Prostate gland (tissue), 2 donors: ENCODE data around the gene LRRC4C. TPM values are rescaled to one million over a fixed set of nuclear protein-coding genes. Genes with fewer than 3 reads are reported as not detected.

Experiments
- DNase-seq: peaks from one replicate; pipeline ENCODE4 v3.0.0-alpha.2; 2019; ENCODE audit warnings: low spot score
- H3K27ac ChIP-seq, 2 donors: fragments of 200-600 bp; sonication (generic); 2 replicates each; pipeline ENCODE4 v1.5.1; 2017 to 2019
- H3K27me3 ChIP-seq: fragments of 200-600 bp; sonication (generic); replicated peaks from 2 replicates; pipeline ENCODE4 v1.5.1; 2019; ENCODE audit not compliant: insufficient read depth
- H3K36me3 ChIP-seq, 2 donors: fragments of 200-600 bp; sonication (generic); 1 replicate in 1 of 2; 2 replicates in 1 of 2; pipeline versions ENCODE4 v1.5.1 to v1.8.1; 2017 to 2019
- H3K4me1 ChIP-seq: fragments of 200-600 bp; sonication (generic); replicated peaks from 2 replicates; pipeline ENCODE4 v1.5.1; 2019
- H3K4me3 ChIP-seq, 2 donors: fragments of 200-600 bp; sonication (generic); 2 replicates each; pipeline ENCODE4 v1.5.1; 2017 to 2019
- H3K9me3 ChIP-seq: fragments of 200-600 bp; sonication (generic); 2 replicates; pipeline ENCODE4 v1.5.1; 2017
- POLR2A ChIP-seq: fragments of 450-650 bp; IDR thresholded peaks from one replicate; pipeline ENCODE4 v1.6.1; 2016; ENCODE audit warnings: antibody characterized with exemption, mild to moderate bottlenecking
- POLR2AphosphoS5 ChIP-seq: sonication (generic); formaldehyde crosslinking; IDR thresholded peaks from one replicate; pipeline ENCODE4 v1.6.1; 2017; ENCODE audit warnings: antibody characterized with exemption
- WGBS: methylation state at CpG from one replicate; pipeline ENCODE4 v1.1.5; 2018; 5-methylcytosine and 5-hydroxymethylcytosine counted together
- intact Hi-C: fragments of 100-400 bp; cut with DNase I; formaldehyde crosslinking; loops from one replicate; pipeline ENCODE4 v1.14.2; 2022
- total RNA-seq, 2 donors: library from RNA; depleted of rRNA; stranded (reverse); fragments of >200 nt; gene quantifications; one replicate each; pipeline ENCODE4 v1.1.0, GENCODE V29; 2016
- TF ChIP-seq, protein P1 (sequence below), 4 experiments: fragments of 200-600 bp in 2 of 4; fragments of 450-650 bp in 2 of 4; sonication (generic) in 2 of 4; IDR thresholded peaks; 1 replicate in 3 of 4; 2 replicates in 1 of 4; pipeline ENCODE4 v1.5.1; 2016 to 2019; ENCODE audit warnings: antibody characterized with exemption in 4 of 4, mild to moderate bottlenecking in 2 of 4, moderate library complexity in 2 of 4

Gene LRRC4C
- total RNA-seq, 2 donors from 2014 or later = 0.28 TPM; not detected in 1

- Histone ChIP-seq H3K9me3 (no peaks in the 10 kb centered on the region), H3K36me3 (no peaks in the 10 kb centered on the region), H3K27ac (no peak overlapping the region), H3K4me3 (no peak overlapping the region), H3K4me1 (no peaks in the 10 kb centered on the region), H3K27me3 (no peaks in the 10 kb centered on the region)
- 82% methylated on average over 2 of the region's 2 CpGs for WGBS
- no peak for DNase-seq
- intact Hi-C loops = no loop called here
- TF ChIP-seq, protein P1, sequence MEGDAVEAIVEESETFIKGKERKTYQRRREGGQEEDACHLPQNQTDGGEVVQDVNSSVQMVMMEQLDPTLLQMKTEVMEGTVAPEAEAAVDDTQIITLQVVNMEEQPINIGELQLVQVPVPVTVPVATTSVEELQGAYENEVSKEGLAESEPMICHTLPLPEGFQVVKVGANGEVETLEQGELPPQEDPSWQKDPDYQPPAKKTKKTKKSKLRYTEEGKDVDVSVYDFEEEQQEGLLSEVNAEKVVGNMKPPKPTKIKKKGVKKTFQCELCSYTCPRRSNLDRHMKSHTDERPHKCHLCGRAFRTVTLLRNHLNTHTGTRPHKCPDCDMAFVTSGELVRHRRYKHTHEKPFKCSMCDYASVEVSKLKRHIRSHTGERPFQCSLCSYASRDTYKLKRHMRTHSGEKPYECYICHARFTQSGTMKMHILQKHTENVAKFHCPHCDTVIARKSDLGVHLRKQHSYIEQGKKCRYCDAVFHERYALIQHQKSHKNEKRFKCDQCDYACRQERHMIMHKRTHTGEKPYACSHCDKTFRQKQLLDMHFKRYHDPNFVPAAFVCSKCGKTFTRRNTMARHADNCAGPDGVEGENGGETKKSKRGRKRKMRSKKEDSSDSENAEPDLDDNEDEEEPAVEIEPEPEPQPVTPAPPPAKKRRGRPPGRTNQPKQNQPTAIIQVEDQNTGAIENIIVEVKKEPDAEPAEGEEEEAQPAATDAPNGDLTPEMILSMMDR (IDR thresholded peaks at IDR 0.05) = no peak
- TF ChIP-seq POLR2AphosphoS5 (no peak), POLR2A (no peak)
Observed at GRCh38 chr11:41346042-41346441, 113.4 kb downstream of the LRRC4C start.

GRCh38 chr11:41334007-41334933 is 125.2 kb downstream of the LRRC4C start:
- DNase-seq = no peak
- H3K9me3 ChIP-seq = no peaks in the 10 kb centered on the region
- no peaks in the 10 kb centered on the region for H3K4me1 ChIP-seq
- 65% methylated on average over 7 of the region's 7 CpGs for WGBS
- intact Hi-C loops = no loop called here
- no peaks in the 10 kb centered on the region for H3K27me3 ChIP-seq
- H3K4me3 ChIP-seq = no peak overlapping the region
- no peak overlapping the region for H3K27ac ChIP-seq
- no peak for TF ChIP-seq POLR2A
- no peak for TF ChIP-seq POLR2AphosphoS5
- TF ChIP-seq, protein P1 (IDR thresholded peaks at IDR 0.05) = no peak
- no peaks in the 10 kb centered on the region for H3K36me3 ChIP-seq

- Histone ChIP-seq H3K4me1 (no peaks in the 10 kb centered on the region), H3K27ac (no peak overlapping the region), H3K4me3 (no peak overlapping the region), H3K9me3 (no peaks in the 10 kb centered on the region), H3K36me3 (no peaks in the 10 kb centered on the region), H3K27me3 (no peaks in the 10 kb centered on the region)
- WGBS = 90% methylated on average over 1 of the region's 1 CpG
- intact Hi-C loops = no loop called here
- TF ChIP-seq, protein P1 (IDR thresholded peaks at IDR 0.05) = no peak
- TF ChIP-seq POLR2AphosphoS5 (no peak), POLR2A (no peak)
- no peak for DNase-seq
Observed at GRCh38 chr11:41333357-41333756, 126.1 kb downstream of the LRRC4C start.

DNA sequence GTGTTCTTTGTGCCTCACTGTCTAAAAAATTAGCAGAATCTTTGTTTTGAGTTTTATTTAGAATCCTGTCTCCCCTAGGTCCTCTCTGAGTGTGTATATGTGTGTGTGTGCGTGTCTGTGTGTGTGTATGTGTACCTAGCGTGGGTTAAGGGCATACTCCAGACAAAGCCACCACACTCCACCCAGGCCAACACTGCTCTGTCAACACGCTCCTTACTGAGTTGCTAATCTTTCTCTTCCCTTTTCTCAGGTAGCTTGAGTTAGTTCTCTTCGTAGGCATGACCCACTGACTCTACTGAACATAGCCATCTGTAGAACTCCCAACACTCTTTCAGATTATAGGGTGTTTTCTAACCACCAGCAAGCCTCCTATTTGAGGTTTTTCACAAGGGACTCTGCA is 131.1 kb downstream of the LRRC4C start:
- WGBS = 74% methylated on average over 4 of the region's 4 CpGs
- no peak for DNase-seq
- TF ChIP-seq POLR2A (no peak), POLR2AphosphoS5 (no peak)
- TF ChIP-seq, protein P1 (IDR thresholded peaks at IDR 0.05) = no peak
- Histone ChIP-seq H3K4me3 (no peak overlapping the region), H3K9me3 (no peaks in the 10 kb centered on the region), H3K4me1 (no peaks in the 10 kb centered on the region), H3K27ac (no peak overlapping the region), H3K36me3 (no peaks in the 10 kb centered on the region), H3K27me3 (no peaks in the 10 kb centered on the region)
- intact Hi-C loops = no loop called here

GRCh38 chr11:41323446-41323845 is 136.0 kb downstream of the LRRC4C start:
- H3K27ac ChIP-seq = no peak overlapping the region
- H3K27me3 ChIP-seq = no peaks in the 10 kb centered on the region
- TF ChIP-seq, protein P1 (IDR thresholded peaks at IDR 0.05) = no peak
- TF ChIP-seq POLR2AphosphoS5 = no peak
- TF ChIP-seq POLR2A = no peak
- intact Hi-C loops = no loop called here
- DNase-seq = no peak
- no peaks in the 10 kb centered on the region for H3K4me1 ChIP-seq
- WGBS = 95% methylated on average over 3 of the region's 3 CpGs
- no peaks in the 10 kb centered on the region for H3K36me3 ChIP-seq
- no peaks in the 10 kb centered on the region for H3K9me3 ChIP-seq
- no peak overlapping the region for H3K4me3 ChIP-seq
